ENCODE data around the gene WIPF3.

- TF ChIP-seq EZH2phosphoT487 (IDR thresholded peaks at IDR 0.05; ENCODE audit: insufficient read depth, low read depth) (no peak), EZH2 (IDR thresholded peaks at IDR 0.05; ENCODE audit: insufficient read depth, poor library complexity, severe bottlenecking) (no peak)
Observed at GRCh38 chr7:29815181-29816105, 9.1 kb downstream of the WIPF3 start.

All from GM23248 (cell line).